ENCODE results near the gene CACNA2D3.

The CACNA2D3 gene

GRCh38 chr3:54905261-54905888, 783.0 kb downstream of the CACNA2D3 start:
- DNase-seq, result no peak

DNA sequence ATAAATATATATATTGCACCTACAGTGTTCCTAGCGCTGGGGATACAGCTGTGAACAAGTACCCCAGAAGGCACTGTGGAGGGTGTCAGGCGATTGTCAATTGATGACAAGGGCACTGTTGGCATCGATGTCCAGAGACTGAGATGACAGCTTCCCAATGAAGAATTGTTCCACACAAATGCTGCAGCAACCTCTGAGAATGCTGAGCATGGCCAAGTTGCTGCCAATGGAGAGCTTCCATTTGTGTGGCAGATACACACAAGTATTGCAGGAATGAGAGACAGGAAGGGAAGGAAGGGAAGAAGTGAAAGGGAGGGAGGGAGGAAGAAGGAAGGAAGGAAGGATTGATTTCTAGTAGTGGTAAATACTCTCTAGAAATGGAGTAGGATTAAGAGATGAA, 783.6 kb downstream of the CACNA2D3 start:
- no peak for DNase-seq

GRCh38 chr3:54906763-54907162, 784.4 kb downstream of the CACNA2D3 start:
- no peak for DNase-seq

- no peak for DNase-seq
Measured at GRCh38 chr3:54909191-54909590, 786.8 kb downstream of the CACNA2D3 start.

GRCh38 chr3:54914180-54914579, 791.8 kb downstream of the CACNA2D3 start:
- no peak for DNase-seq

GRCh38 chr3:54915181-54915580, 792.8 kb downstream of the CACNA2D3 start:
- DNase-seq, result no peak

DNA sequence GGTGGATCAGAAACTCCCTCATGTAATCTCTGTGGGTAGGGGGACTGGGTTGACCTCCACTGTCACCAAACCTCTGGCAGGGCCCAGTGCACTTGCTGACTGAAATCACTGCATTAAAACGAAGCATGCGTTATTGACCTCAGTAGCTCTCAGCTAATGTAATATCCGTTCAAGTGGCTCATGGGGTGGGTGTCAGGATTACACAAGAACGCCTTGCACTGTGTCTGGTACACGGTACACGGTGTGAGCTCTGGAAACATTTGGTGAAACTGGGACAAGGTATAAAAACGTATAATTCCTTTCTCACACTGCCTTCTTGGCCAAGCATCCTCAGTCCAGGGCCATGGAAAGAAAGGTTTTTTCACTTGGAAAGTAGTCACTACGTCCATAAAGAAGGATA, 793.6 kb downstream of the CACNA2D3 start:
- DNase-seq, result no peak

GRCh38 chr3:54916732-54917131, 794.4 kb downstream of the CACNA2D3 start:
- no peak for DNase-seq

- DNase-seq, result no peak
Measured at GRCh38 chr3:54917174-54917573, 794.8 kb downstream of the CACNA2D3 start.

DNA sequence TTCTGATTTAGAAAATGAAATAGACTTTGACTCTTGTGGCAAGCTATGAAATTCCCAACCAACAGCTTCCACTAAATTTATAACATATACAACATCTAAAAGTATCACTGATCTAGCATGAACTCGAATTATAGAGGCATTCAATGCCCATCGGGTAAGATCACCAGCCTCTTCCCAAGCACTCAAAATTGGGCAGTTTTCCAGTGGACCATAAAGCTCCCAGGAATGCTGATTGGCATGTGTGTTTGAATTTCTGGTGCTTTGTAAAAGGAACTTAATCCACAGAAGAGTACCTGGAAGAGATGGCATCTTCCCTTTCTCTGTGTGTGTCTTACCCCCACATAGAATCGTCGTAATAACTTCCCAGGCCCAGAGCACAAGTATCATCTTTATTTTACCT, 795.5 kb downstream of the CACNA2D3 start:
- DNase-seq, result no peak

GRCh38 chr3:54918516-54918915, 796.2 kb downstream of the CACNA2D3 start:
- DNase-seq, result no peak

DNA sequence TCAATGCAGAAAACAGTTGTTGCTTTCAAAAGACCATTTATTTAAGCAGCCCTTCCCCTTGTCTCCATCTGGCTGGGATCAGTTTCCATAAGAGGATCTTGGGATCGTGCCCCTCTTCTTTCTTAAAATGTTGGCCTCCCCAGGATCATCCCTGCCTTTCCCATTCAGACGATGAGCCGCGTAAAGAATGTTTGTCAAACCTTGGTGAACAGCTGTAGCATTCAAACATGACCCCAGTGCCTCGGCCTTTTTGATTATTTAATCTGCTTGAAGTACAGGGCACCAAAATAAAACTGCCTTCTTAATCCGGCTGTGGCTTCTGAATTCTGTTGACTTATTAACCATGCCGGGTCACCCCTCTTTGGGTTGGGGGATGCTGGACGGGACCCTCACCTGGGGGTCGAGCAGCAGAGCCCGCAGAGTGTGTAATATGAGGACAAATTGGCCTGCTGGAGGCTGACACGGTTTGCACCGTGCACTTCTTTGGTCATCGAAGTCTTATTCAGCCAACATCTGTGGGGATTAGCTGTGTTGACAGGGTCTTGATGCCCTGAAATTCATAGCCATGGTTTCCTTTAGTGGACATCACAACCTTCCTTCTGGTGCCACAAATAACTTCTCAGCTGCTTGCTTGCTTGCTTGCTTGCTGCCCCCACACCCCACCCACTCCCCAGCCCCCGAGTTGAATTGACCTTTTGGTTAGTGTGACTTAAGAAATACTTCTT, 805.9 kb downstream of the CACNA2D3 start, which contains the start of gene LRTM1:
LRTM1 (minus strand) TSS at position 14 of the 725 bp plus-strand sequence. CDS start 148 bp downstream, outside the sequence.
- DNase-seq, result no peak

DNA sequence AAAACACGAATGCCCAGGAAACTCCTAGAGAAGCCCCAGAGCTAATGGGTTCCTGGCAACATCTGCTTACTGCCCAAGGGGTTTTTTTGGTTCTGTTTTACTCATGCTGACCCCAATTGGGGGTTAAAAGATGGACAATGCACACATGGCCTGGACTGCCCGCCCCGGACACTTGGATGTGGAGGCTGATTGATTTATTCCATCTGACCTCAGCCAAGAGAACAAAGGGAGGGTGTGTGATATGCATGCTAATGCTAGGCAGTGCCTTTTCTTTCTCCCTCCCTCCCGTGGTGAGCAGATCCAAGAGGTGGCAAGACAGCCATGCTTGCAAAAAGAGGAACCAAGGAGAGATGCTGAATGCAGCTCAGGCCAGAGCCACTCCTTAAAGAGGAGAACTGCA, 808.8 kb downstream of the CACNA2D3 start:
- no peak for DNase-seq

DNA sequence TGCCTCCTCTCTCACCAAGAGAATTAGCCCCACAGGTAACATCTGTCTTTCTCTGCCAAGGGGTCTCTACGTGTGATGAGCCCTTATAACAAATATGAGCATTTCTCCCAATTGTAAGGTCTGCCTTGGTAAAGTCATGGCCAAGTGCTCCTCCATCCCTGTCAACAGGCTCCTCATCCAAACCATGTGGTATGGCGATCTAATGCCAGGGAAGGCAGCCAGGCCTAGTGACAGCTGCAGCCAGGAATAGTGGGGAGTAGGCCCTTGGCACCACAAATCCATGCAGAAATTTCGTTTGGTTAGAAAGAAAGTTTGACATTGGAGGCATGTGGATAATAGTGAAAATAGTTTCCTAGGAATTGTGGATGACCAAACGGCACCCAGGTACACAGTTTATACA, 810.3 kb downstream of the CACNA2D3 start:
- DNase-seq, result no peak

GRCh38 chr3:54935869-54936268, 813.5 kb downstream of the CACNA2D3 start:
- DNase-seq, result no peak

DNA sequence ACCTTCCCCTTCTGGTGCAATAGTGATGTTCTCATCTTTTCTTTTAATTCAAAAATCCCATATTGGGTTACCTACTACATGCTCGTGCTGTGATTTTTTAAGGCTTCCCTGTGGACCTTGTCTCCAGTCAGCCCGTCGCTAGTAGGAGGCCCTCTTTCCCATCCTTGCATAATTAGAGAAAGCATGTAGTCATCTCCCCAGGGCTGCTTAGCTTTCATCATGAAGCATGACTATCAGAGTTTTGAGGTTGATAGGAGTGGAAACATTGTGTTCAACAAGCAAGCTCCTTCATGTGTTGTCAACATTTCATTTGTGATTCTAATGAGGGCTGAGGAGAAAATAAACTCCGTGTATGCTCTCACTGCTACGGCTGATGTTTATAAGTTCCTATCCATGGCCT, 814.2 kb downstream of the CACNA2D3 start:
- DNase-seq, result no peak

GRCh38 chr3:54939557-54940300, 817.4 kb downstream of the CACNA2D3 start:
- no peak for DNase-seq

DNA sequence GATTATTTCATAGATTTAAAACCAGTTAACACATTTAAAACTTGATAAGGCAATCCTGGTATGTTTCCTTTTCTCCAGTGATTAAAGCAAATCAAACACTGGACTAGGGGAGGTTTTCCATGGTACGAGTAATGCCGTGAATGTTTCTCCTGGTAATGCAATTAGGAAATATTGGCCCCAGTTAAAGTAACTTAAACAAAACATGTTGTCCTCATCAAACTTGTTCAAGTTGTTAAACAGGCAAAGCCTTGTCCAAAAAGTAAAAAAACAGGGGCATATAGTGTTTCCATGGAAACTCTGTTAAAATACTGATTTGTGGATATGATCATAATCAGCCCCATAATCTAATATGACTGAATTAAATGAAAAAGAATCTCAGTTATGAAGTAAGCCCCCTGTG, 818.6 kb downstream of the CACNA2D3 start:
- no peak for DNase-seq

DNA sequence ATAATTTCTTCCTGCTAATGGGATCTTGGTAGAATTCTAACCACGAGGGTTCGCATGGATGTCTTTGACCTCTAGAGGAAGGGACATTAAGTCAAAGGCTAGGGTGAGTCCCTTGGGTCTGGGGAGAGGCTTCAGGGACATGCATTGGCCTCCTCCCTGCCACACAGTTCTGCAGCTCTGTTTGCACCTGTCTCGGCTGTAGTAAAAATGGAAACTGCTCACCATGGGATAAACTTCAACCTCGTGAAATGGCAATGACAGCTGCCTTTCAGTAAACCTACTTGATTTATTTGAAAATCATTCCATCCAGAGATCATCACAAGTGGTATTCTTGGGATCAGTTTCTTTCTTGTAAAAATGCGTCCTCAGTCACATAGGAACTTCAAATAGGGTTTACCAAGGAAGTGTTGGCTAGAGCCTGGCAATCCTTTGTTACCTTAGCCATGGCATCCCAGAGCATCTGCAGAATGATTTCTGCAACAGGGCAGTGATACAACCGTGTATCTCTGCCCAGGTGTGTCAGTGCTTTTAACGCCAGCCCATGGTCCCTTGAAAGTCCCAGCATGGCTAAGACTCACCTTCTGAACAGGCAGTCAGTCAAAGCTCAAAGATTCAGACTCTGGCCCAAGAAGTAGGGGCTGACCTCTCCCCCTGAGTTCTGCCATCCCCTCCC, 819.5 kb downstream of the CACNA2D3 start:
- no peak for DNase-seq

DNA sequence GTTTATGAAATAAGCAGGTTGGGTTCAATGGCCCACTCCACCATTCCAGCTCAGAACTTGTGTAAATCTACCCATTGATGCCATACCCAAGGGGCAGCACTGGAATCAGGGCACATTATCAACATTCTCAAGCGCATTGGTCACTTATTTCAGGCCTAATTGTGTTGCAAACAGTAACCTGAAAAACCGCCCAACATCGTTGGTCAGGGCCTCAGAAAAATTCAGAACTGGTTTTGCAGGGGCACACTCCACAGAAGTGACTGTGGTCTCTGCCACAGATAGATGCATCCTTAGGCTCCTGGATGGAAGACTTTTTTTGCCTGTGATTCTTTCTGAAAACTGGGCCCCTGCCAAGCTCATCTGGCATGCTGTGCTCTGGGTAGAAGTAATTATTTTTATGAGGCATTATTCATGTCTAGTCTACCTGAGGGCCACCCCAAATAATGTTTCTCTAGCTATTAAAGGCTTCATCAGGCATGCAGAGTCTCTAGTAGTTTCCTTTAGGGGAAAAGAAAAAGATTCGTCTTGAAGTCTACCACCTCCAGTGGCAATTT, 827.2 kb downstream of the CACNA2D3 start:
- no peak for DNase-seq

GRCh38 chr3:54950391-54951003, 828.1 kb downstream of the CACNA2D3 start:
- no peak for DNase-seq

DNA sequence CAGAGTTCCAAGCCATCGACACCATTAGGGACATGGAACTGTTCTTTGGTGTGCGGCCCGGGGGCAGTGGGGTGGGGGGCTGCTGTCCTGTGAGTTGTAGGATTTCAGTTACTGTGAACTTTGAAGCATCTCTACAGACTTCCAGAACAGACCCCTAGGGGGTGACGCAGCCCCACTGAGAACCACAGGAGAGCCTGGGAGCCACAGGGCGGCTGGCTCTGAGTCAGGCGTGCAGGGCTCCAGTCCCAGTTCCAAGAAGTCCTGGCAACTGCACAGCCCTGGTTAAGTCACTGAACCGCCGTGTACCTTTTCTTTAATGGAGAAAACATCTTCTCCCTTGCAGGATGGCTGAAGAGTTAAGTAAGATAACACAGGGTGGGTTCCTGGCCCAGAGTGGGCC, 829.1 kb downstream of the CACNA2D3 start:
- DNase-seq, result peak; percentile 40

DNA sequence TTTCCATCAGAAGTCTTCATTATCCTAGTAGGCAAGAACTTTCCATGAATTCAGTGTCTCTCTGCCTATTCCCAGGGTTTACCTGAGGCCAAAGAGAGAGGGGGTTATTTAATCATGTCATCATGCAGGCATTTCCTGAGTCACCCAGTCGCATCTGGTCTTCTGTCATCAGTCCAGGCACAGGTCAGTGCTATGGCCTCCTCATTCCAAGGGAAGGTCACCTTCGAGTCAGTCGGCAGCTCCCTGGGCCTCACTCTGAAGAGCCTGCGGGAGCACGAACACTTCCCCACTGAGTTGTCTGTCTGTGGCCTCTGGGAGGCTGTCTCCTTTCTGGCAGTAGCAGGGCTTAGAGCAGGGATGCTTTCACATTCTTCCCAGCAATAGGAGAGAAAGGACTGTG, 831.7 kb downstream of the CACNA2D3 start:
- DNase-seq, result no peak
